NCI-H1092 treated with DMSO at 0.1 percent for 48 hours (cell line): ENCODE results near the gene PET100.
"Not testable (repeated sequence)": the region's sequence is repeated elsewhere in the genome, so short reads cannot be mapped to it uniquely, and the experiment has no call there.

Experiments
- DNase-seq: peaks from one replicate; lab custom pipeline; 2025; lab: John Stamatoyannopoulos, UW

The PET100 gene

DNA sequence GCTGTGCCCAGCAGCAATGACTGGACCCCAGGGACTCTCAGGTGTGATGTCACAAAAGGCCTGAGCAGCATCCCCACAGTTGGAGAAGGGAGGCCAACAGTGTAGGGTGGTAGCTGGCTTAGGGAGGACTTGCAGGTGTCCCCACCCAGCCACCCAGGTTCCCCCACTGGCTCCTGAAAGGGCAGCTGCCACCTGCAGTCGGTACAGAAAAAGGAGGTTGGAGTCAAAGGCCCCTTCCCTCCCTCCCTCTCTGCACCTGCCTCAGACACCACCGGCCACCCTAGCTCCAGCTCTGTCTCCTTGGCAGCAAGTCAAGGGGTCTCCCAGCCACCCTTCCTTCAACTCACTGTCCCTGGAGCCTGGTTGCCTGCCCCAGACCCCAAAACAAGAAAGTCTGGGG, 4.1 kb downstream of the PET100 start, which contains the start of gene PCP2:
Gene PCP2 (minus strand): TSS at position 22 of the 400 bp plus-strand sequence. CDS start 262 bp downstream, outside the sequence.
- DNase-seq: no peak

- no peak for DNase-seq
Observed at GRCh38 chr19:7635670-7636069, 6.1 kb downstream of the PET100 start.

GRCh38 chr19:7636317-7636690, 6.7 kb downstream of the PET100 start:
- DNase-seq: no peak

DNA sequence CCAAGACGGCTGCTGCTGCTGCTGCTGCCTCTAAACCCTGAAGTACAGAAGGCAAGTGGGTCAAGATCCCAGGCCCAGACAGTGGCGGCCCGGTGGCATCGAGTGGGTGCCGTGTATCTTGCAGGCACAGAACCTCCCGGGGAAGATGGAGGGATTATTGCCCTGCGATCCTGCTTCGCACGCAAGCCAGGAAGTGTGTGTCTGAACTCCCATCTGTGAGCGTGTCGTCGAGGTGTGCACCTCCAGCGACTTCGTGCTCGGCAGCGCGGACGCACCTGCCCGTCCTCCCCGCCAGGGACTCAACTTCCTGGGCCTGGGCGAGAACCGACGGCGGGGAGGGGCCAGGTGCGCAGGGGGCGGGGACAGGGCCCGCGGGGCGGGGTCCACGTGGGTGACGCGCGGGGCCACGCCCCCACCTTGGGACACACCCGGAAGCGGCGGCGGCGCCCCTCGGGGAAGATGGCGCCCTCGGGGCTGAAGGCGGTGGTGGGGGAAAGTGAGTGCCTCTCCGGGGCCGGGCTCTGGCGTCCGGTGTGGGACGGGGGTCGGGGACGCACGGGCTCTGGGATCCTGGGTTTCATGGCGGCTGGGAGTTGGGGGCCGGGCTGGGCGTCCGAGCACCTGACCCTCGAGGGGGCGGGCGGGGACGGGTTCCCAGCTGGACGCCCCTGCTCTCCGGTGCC, 7.2 kb downstream of the PET100 start, which contains the start of gene STXBP2:
Gene STXBP2 (plus strand): TSS at position 420 of the 683 bp plus-strand sequence. CDS start 40 bp downstream, at position 460.
- DNase-seq: no peak

DNA sequence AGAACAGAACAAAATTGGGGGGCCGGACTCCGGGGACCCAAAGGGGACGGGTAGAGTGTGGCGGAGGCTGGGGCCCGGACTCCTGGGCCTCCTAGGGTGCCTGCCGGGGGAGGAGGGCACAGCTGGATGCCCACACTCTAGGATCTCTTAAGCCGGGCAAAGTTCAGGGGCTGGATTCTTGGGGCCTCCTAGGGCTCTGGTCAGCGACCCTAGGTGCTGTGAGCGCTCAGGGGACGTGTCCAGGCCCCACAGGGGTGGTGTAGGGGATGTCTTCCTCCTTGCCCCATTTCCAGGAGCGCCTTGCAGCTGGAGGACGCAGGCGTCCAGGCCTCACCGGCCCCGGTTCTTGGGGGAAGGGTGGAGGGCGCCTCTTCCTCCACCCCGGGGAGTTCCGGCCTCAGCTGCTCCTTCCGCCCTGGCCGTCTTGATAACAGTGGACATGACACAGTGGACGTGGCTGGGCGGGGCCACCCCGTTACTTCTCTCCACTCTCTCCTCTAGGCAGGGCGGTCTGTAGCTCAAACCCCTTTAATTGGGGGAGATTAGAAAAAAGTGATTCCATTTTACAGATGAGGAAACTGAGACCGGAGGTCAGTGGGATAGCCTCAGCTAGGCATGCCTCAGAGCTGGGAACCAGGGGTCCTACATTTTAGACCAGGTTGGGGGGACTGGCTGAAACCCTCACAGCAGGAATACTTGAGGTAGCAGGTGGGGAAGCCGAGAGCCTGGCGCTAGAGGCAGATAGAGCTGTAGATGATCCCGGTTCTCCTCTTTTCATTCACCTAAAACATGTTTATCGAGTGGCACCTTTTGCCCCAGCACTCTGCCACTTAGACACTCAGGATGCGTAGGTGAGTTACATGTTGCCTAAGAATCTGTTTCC, 8.0 kb downstream of the PET100 start:
- DNase-seq: no peak

GRCh38 chr19:7638802-7639465, 9.3 kb downstream of the PET100 start:
- DNase-seq: no peak

DNA sequence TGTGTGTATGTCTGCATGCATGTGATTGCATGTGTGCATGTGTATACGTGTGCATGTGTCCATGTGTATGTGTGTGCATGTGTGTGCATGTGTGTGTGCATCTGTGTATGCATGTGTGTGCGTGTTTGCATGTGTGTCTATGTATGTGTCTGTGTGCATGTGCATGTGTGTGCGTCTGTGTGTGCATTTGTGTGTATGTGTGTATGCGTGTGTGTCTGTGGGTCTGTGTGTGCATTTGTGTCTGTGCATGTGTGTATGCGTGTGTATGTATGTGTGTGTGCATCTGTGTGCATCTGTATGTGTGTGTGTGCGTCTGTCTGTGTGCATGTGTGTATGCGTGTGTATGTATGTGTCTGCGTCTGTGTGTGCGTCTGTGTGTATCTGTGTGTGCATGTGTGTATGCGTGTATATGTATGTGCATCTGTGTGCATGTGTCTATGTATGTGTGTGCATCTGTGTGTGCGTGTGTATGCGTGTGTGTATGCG, 10.3 kb downstream of the PET100 start:
- DNase-seq: no peak

GRCh38 chr19:7640803-7641202, 11.2 kb downstream of the PET100 start:
- DNase-seq: no peak

GRCh38 chr19:7641290-7642276, 12.0 kb downstream of the PET100 start:
- DNase-seq: no peak

DNA sequence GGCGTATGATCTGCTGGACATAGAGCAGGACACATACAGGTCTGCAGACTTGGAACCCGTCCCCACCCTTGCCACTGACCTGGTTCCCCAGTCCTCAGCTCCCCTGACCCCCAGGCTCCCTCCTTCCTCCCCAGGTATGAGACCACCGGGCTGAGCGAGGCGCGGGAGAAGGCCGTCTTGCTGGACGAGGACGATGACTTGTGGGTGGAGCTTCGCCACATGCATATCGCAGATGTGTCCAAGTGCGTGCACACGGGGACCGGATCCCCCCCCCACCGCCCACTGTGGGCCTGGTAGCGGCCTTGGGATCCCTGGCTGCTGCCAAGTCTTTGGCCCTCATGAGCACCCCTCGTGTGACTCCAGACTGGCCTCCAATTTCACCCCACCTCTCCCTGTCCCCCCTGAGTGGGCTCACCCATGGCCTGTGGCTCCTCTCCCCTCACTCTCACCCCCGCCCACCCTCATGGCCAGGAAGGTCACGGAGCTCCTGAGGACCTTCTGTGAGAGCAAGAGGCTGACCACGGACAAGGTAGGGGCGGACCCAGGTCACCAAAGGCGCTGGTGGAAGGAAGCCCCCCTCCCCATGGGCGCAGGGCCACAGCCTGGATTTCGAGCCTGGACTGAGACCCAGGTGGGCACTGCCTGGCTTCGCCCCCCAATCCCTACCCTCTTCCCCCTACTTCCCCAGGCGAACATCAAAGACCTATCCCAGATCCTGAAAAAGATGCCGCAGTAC, 12.9 kb downstream of the PET100 start:
- DNase-seq: no peak

DNA sequence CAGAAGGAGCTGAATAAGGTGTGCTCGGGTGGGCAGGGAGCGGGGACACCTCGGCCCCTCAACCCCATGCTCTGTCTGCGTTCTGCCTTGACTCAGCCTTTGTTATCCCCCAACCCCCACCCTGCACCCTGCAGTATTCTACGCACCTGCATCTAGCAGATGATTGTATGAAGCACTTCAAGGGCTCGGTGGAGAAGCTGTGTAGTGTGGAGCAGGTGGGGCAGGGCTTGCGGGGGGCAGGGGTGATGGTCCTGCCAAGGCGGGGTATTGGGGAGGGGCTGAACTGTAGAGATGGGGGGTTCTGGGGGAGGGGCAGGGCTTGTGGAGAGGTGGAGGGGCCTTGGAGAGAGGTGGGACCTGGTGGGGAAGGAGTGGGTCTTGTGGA, 13.4 kb downstream of the PET100 start:
- DNase-seq: no peak

- DNase-seq: not testable (repeated sequence)
Observed at GRCh38 chr19:7643629-7644549, 14.3 kb downstream of the PET100 start.

DNA sequence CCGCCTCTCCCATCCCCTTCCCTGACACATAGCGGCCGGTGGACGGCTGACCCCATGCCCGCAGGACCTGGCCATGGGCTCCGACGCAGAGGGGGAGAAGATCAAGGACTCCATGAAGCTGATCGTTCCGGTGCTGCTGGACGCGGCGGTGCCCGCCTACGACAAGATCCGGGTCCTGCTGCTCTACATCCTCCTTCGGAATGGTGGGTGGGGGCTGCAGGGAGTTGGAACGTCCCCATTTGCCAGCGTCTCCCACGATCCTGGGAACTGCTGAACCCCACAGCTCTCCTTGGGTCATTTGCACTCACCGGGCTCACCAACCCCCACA, 14.9 kb downstream of the PET100 start:
- no peak for DNase-seq

DNA sequence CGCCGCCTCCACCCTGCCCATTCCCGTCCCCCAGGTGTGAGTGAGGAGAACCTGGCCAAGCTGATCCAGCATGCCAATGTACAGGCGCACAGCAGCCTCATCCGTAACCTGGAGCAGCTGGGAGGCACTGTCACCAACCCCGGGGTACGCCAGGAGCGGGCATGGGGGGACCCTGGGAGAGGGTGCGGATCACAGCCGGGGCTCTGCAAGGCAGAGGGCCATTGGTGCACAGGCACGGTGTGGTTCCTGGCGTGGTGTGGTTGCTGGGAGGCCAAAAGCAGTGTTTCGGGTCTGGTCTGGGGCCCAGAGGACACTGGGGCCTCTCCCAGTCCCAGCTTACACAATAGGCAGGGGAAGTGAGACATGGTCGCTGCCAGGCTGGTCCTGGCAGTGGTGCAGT, 15.6 kb downstream of the PET100 start:
- no peak for DNase-seq

DNA sequence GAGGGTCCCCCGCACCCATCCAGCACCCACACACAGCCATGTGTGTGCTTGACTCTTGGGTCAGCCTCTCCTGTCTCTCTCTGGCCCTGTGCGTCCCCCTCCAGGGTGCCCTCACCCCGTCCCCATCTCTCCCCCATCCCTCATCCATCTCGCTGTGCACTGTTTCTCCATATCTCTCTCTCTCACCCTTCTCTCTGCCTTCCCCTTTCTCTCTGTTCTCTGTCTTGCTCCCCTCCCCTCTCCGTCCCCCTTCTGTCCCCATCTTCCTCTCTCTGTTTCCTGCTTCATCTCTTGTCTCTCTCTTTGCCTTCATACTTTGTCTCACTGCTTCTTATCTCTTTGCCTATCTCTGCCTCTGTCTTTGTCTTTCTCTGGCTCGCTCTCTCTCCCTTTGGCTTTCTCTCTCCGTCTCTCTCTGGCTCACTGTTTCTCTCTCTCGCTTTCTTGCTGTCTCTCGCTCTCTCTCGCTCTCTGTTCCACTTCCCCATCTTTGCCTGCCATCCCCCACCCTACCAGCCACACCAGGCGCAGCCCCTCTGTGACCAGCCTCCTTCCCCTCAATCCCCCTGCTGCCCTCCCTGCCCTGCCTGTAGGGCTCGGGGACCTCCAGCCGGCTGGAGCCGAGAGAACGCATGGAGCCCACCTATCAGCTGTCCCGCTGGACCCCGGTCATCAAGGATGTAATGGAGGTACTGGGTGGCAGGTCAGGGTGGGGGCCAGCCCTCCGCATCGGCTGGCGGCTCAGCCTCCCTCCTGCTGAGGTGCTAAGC, 16.2 kb downstream of the PET100 start:
- no peak for DNase-seq

- no peak for DNase-seq
Observed at GRCh38 chr19:7646426-7646700, 16.8 kb downstream of the PET100 start.

DNA sequence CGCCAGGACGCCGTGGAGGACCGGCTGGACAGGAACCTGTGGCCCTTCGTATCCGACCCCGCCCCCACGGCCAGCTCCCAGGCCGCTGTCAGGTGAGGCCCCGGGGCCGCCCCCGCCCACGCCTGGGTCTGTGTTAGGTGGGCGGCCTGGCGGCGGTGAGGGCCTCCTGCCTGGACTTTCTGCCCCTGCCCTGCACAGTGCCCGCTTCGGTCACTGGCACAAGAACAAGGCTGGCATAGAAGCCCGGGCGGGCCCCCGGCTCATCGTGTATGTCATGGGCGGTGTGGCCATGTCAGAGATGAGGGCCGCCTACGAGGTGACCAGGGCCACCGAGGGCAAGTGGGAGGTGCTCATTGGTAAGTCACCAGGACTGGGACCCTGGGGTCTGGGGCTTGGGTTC, 17.6 kb downstream of the PET100 start:
- DNase-seq: no peak

DNA sequence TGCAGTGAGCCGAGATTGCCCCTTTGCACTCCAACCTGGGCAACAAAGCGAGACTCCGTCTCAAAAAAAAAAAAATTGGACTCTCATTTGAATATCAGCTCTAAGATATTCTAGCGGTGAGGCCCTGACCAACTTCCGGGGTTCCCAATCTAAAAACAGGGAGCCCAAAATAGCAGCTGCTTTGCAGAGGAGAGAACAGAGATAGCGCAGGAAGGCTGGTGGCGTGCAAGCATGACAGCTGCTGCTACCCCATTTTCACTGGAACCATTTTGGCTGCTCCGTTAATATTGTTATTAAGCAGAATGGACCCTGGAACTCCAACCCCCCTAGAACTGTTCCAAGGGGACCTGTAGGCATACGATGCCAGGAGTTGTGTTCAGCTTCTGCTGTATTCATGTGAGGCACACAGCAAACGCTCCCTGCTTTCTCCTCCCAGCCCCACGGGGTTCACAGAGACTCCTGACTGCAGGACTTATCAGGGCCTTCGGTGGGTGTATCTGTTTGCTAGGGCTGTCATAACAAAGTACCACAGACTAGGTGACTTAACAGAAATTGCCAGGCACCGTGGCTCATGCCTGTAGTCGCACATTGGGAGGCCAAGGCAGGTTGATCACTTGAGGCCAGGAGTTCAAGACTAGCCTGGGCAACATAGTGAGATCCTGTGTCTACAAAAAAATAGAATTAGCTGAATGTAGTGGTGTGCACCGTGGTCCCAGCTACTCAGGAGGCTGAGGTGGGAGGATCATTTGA, 18.8 kb downstream of the PET100 start:
- no peak for DNase-seq
